Fibroblast of mammary gland (primary cell): ENCODE measurements around the gene ZC3H7B.
"Not testable (repeated sequence)": the region's sequence is repeated elsewhere in the genome, so short reads cannot be mapped to it uniquely, and the experiment has no call there.

Source experiments
- DNase-seq: peaks from one replicate; pipeline ENCODE4 v3.0.0-alpha.2; 2010; ENCODE audit warnings: low read depth
- H3K4me3 ChIP-seq: 2 replicates; pipeline ENCODE4 v1.5.1; 2011; ENCODE audit warnings: low read depth, mild to moderate bottlenecking, low read length, moderate library complexity; ENCODE audit not compliant: control insufficient read depth
- CTCF ChIP-seq: conservative IDR thresholded peaks from 2 replicates; pipeline ENCODE4 v1.5.1; 2011; ENCODE audit warnings: low read depth, low read length, inconsistent platforms; ENCODE audit not compliant: control insufficient read depth, insufficient read depth

ZC3H7B gene

GRCh38 chr22:41387341-41387740 lies 86.0 kb downstream of the ZC3H7B start:
- no peak for TF ChIP-seq CTCF
- no peak for DNase-seq
- H3K4me3 ChIP-seq, result no peak overlapping the region

DNA sequence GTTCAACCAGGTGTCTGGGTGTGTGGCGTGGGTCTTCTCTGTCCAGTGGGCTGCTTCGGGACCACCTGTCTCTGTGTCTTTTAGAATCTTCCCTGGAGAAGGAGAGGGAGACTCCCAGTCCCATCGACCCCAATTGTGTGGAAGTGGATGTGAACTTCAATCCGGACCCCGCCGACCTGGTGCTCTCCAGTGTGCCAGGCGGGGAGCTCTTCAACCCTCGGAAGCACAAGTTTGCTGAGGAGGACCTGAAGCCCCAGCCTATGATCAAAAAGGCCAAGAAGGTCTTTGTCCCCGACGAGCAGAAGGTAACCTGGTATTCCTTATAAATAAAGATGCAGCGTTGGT lies 92.7 kb downstream of the ZC3H7B start:
- no peak for TF ChIP-seq CTCF
- no peak for DNase-seq
- H3K4me3 ChIP-seq, result no peak overlapping the region

GRCh38 chr22:41395531-41396240 lies 94.4 kb downstream of the ZC3H7B start:
- no peak for TF ChIP-seq CTCF
- H3K4me3 ChIP-seq, result no peak overlapping the region
- DNase-seq, result no peak

DNA sequence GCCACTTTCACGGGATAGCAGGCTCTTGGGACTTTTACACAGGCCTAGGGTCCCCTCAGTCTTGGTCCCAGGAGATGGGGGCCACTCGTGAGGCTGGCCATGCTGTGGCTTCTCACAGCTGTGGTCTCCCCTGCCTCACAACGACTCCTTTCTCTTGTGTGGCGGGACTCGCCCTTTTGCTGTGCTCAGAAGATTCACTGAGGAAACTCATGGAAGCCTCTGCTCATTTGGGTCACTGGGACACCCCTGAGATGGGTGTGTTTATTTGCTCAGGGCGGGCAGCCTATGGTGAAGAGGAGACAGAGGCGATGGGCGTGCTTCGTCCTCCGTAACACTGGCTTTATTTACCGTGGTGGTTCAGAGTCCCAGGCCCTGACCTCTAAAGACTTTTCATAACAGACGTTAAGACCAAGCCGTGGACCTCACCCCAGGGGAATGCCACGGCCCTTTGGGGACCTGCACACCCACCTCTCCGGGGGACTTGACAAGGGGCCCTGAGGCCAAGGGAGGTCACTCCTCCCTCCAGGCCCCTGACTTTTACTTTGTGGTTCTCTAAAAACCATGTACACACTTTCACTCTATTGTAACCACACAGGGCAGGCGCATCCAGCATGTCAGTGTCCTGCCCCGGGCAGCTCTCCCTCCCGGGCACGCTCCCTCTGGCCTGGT lies 96.0 kb downstream of the ZC3H7B start:
- no peak overlapping the region for H3K4me3 ChIP-seq
- DNase-seq, result no peak
- no peak for TF ChIP-seq CTCF

- no peak for DNase-seq
- TF ChIP-seq CTCF, result no peak
- no peak overlapping the region for H3K4me3 ChIP-seq
These were observed 97.6 kb downstream of the ZC3H7B start for GRCh38 chr22:41398921-41399320.

DNA sequence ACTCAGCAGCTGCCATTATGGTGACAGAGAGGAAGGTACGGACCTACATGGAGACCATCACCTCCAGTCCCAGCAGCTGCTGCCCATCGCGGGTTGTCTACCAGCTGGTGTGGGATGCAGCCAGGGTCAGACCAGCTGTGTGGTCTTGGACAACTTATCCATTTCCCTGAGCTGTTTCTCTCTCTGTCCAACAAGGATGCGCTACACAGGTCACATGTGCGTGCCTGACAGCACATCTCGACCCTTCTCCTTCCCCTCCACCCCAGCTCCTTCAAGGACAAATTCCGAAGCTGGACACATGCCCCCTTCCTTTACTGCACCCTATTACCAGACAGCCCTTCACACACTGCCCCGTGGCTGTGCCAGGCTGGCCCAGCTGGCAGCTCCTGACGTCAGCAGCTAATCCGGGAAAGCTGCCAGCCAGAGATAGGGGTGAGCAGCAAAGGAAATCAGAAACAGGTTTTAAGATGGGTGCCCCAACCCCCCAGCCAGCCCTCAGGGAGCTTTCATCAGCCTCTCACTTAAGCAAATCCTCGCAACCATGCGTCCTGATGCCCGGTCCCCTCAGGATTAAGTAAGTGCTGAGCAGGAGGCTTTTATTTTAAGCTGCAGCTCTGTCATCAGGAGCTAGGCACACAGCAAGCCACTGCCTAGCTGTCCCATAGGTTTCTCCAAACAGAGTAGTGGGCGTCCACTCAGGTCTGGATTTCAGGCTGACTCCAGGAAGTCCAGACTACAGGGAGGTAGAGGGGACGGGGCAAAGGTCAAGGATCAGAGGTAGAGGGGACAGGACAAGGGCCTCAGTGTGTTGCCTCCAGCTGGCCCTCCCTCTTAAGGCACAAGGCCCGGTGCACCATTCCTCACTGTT lies 100.7 kb downstream of the ZC3H7B start:
- DNase-seq, result peak; percentile 84
- TF ChIP-seq CTCF, result no peak
- no peak overlapping the region for H3K4me3 ChIP-seq

GRCh38 chr22:41402851-41403250 lies 101.5 kb downstream of the ZC3H7B start:
- DNase-seq, H3K4me3 ChIP-seq: not testable (repeated sequence)
